Measurements from ENCODE around the gene GDAP1L1. TPM values are rescaled to one million over a fixed set of nuclear protein-coding genes. Genes with fewer than 3 reads are reported as not detected.
A peak's percentile ranks its signal among the peaks of the same experiment; 100 is the strongest.

The GDAP1L1 gene
- total and polyA plus RNA-seq, 2 of the 4 experiments (the other 2 are of a cell fraction), result not detected

- no peak for TF ChIP-seq CTCF (conservative IDR thresholded peaks at IDR 0.05; ENCODE audit: low read depth, low read length)
These were observed 39.9 kb upstream of the GDAP1L1 start (continued) for GRCh38 chr20:44207126-44207723.

- Histone ChIP-seq H3K79me1 (ENCODE audit: low read depth in 1 of 2, low read length in 2 of 2) (peaks cover 5 to 56% of the 10 kb centered on the region in 2 experiments), H3K27ac (ENCODE audit: insufficient read depth, low read length) (peak overlapping the region; percentile 38), H2BK15ac (ENCODE audit: low read depth, low read length) (no peak overlapping the region), H3K27me3 (ENCODE audit: control insufficient read depth, insufficient read depth, low read length) (no peaks in the 10 kb centered on the region), H3K9ac (ENCODE audit: low read depth, low read length) (no peak overlapping the region), H4K8ac (ENCODE audit: low read depth in 2 of 2, low read length in 2 of 2) (no peak overlapping the region), H3K23ac (ENCODE audit: low read depth, low read length) (peak overlapping the region; percentile 41; the same call in 1 of the 2 replicates), H3K56ac (ENCODE audit: extremely low read depth, insufficient read depth, low read length) (no peak overlapping the region), H3K18ac (ENCODE audit: low read depth, low read length) (peak overlapping the region; percentile 2; the same call in 1 of the 2 replicates), H3K9me3 (ENCODE audit: control insufficient read depth, insufficient read depth, low read length) (no peaks in the 10 kb centered on the region), H2AFZ (replicated peaks; ENCODE audit: low read length, poor library complexity) (no peak overlapping the region), H2BK120ac (ENCODE audit: low read depth, low read length) (no peak overlapping the region), H3K4me3 (ENCODE audit: insufficient read depth, low read depth, low read length) (peak overlapping the region; percentile 77; the same call in 1 of the 2 replicates), H4K91ac (ENCODE audit: insufficient read depth, low read depth, low read length) (no peak overlapping the region; the same call in 1 of the 2 replicates), H2AK9ac (replicated peaks; ENCODE audit: low read depth, low read length, poor library complexity) (no peak overlapping the region), H3K4me1 (ENCODE audit: control insufficient read depth, insufficient read depth, low read length) (peaks cover 12% of the 10 kb centered on the region), H4K20me1 (ENCODE audit: insufficient read depth, low read length) (peaks cover 22% of the 10 kb centered on the region), H3K36me3 (ENCODE audit: control insufficient read depth, insufficient read depth, low read length) (peaks cover 13% of the 10 kb centered on the region), H3K4ac (ENCODE audit: low read depth, low read length) (peak overlapping the region; percentile 9; the same call in 1 of the 2 replicates), H3K9me1 (ENCODE audit: insufficient read depth, low read length) (peaks cover 14% of the 10 kb centered on the region), H2BK20ac (ENCODE audit: low read depth, low read length) (peak overlapping the region; percentile 33; the same call in 1 of the 2 replicates), H2AK5ac (ENCODE audit: low read depth, low read length) (no peak overlapping the region), H2BK5ac (ENCODE audit: low read depth, low read length, poor library complexity, severe bottlenecking) (peak overlapping the region; percentile 73), H4K5ac (ENCODE audit: low read depth, low read length) (no peak overlapping the region), H3K4me2 (ENCODE audit: low read depth, low read length) (peak overlapping the region; percentile 95), H3K14ac (replicated peaks; ENCODE audit: low read depth, low read length) (no peak overlapping the region)
- BruUV-seq (replicated peaks), result no TSS peak
- dilution Hi-C loops (cut with HindIII; ENCODE audit: low sequenced_read_pairs, unreplicated experiment) (no loop called here), intact Hi-C loops (cut with micrococcal nuclease) (loop anchor here (10.0 kb wide), 1 partner anchor 753 kb away; the partner anchor contains the start of gene SRSF6), in situ Hi-C loops (cut with MboI; ENCODE audit: low sequenced_read_pairs) (no loop called here)
- WGBS, 2 experiments (ENCODE audit: extremely low coverage in 2 of 2, insufficient read length in 1 of 2), result no CpG with 5 or more reads among the region's 7 CpGs
- ChIA-PET POLR2A (ENCODE audit: unreplicated experiment) (interaction anchor here (0.6 to 0.7 kb wide), 2 partner anchors 54 to 1153 kb away, joined by 3 to 5 read pairs; no protein-coding TSS in a partner anchor), CTCF (interaction anchor here (0.7 to 1.1 kb wide), 2 partner anchors 9 to 91 kb away, joined by 3 to 5 read pairs; no protein-coding TSS in a partner anchor)
- ATAC-seq (ENCODE audit: low read depth), result no peak
- DNase-seq, result no peak
- TF ChIP-seq RFX5 (IDR thresholded peaks at IDR 0.05; ENCODE audit: low read depth, low read length) (no peak), RCOR1 (IDR thresholded peaks at IDR 0.05; ENCODE audit: insufficient replicate concordance, low read length) (no peak), POLR2A (IDR thresholded peaks at IDR 0.05; ENCODE audit: low read depth, low read length) (no peak), MAFK (IDR thresholded peaks at IDR 0.05; ENCODE audit: low read depth, low read length) (no peak), MAZ (IDR thresholded peaks at IDR 0.05; ENCODE audit: borderline replicate concordance, low read depth, low read length) (no peak), CTCF (conservative IDR thresholded peaks at IDR 0.05; ENCODE audit: low read depth, low read length) (no peak), ELK1 (IDR thresholded peaks at IDR 0.05; ENCODE audit: borderline replicate concordance, low read depth, low read length) (no peak), USF2 (IDR thresholded peaks at IDR 0.05; ENCODE audit: low read depth, low read length) (no peak)
These were observed 38.9 kb upstream of the GDAP1L1 start for GRCh38 chr20:44208165-44208564.
